Measurements from ENCODE around the gene AKAP7.
"Not testable (repeated sequence)": the region's sequence is repeated elsewhere in the genome, so short reads cannot be mapped to it uniquely, and the experiment has no call there.

AKAP7 gene

GRCh38 chr6:131255434-131255833 is 120.2 kb downstream of the AKAP7 start:
- no peak for DNase-seq (ENCODE audit: low read depth in 2 of 2)

- no peak for DNase-seq (ENCODE audit: low read depth in 2 of 2)
Measured at GRCh38 chr6:131255911-131256310, 120.6 kb downstream of the AKAP7 start.

DNA sequence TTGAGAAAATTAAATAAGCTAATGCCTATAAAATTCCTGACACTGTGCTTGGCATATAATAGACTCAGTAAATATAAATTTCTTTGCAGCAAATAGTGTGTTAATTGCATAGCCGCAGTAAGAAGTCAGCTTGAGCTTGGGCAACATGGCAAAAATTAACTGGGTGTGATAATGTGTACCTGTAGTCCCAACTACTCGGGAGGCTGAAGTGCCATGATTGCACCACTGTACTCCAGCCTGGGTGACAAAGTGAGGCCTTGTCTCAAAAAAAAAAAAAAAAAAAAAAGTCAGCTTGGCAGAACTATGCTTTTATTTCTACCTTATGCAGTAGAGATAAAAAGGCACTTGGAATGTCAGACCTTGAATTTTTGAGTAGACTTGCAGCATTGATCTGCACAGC is 121.8 kb downstream of the AKAP7 start:
- DNase-seq (ENCODE audit: low read depth in 2 of 2), result no peak

- DNase-seq (ENCODE audit: low read depth in 2 of 2), result no peak
Measured at GRCh38 chr6:131258010-131258652, 122.9 kb downstream of the AKAP7 start.

GRCh38 chr6:131258816-131259476 is 123.7 kb downstream of the AKAP7 start:
- no peak for DNase-seq (ENCODE audit: low read depth in 2 of 2)

DNA sequence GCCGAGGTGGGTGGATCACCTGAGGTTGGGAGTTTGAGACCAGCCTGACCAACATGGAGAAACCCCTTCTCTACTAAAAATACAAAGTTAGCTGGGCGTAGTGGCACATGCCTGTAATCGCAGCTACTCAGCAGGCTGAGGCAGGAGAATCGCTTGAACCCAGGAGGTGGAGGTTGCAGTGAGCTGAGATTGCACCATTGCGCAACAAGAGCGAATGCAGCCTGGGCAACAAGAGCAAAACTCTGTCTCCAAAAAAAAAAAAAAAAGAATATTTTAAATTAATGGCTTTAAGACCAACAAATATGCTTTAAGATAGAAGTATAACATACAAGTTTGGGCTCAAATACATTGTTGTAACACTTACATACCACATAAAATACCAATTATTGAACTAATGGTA is 125.7 kb downstream of the AKAP7 start:
- not testable (repeated sequence) for DNase-seq (ENCODE audit: low read depth in 2 of 2)

GRCh38 chr6:131262060-131262459 is 126.8 kb downstream of the AKAP7 start:
- no peak for DNase-seq (ENCODE audit: low read depth in 2 of 2)

- DNase-seq (ENCODE audit: low read depth in 2 of 2), result no peak
Measured at GRCh38 chr6:131265939-131266338, 130.7 kb downstream of the AKAP7 start.

DNA sequence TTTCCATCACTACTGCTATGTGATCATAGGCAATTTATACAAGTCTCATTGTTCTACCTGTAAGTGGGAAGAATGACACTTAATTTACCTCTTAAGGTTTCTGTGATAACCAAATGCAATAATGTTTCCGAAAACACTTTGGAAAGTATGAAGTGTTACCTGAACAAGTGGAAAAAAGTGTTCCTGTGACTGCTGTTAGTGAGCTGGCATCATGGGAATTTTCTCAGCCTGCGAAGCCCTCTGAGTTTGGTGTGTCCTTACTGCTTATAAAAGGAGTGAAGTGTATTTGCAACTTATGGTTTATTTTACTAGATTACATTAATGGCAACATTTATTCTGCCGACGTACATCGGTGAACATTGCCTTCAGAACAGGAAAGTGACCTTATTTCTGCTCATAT is 133.0 kb downstream of the AKAP7 start:
- DNase-seq (ENCODE audit: low read depth in 2 of 2), result no peak

GRCh38 chr6:131269565-131270391 is 134.5 kb downstream of the AKAP7 start:
- no peak for DNase-seq (ENCODE audit: low read depth in 2 of 2)

GRCh38 chr6:131270534-131270933 is 135.3 kb downstream of the AKAP7 start:
- DNase-seq (ENCODE audit: low read depth in 2 of 2), result no peak

- no peak for DNase-seq (ENCODE audit: low read depth in 2 of 2)
Measured at GRCh38 chr6:131275273-131275672, 140.0 kb downstream of the AKAP7 start.

DNA sequence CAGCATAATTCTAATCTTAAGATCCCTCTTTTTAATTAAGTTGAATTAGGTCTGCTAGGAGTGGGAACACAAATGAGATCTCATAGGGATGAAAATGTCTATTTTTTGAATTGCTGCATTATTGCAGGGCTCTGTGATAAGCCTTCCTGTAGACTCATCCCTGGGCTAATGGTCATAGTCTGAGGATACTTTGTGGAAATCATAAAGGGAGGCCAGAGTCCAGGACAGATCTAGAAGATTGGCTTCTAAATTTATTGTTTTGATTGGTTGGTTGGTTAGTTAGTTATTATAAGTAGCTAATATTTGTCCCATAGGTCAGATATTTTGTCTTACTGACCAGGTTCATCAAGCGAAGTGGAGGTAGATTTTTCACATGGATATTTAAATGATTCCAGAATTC is 142.3 kb downstream of the AKAP7 start:
- no peak for DNase-seq (ENCODE audit: low read depth in 2 of 2)

GRCh38 chr6:131281471-131282270 is 146.4 kb downstream of the AKAP7 start:
- peak; percentile 4 to 19 for DNase-seq (ENCODE audit: low read depth in 2 of 2)

DNA sequence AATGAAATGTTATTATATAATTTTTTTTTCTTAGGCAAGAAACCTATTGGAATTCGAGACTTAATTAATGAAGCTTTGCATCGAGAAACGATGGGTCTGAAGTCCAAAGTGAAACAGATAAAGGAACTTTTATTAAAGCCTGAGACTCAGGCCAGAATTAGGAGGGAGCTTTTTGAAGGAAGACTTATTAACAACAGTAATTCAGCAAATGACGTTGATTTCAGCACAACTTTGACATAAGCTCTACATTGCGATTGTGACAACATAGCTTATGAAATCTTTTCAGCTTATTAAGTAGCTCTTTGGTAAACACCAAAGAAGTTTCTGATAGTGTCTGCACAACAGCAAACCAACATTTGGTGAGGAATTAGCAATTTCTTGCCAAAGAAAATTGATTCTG is 147.1 kb downstream of the AKAP7 start:
- no peak for DNase-seq (ENCODE audit: low read depth in 2 of 2)

- DNase-seq (ENCODE audit: low read depth in 2 of 2), result no peak
Measured at GRCh38 chr6:131283466-131284175, 148.4 kb downstream of the AKAP7 start.

DNA sequence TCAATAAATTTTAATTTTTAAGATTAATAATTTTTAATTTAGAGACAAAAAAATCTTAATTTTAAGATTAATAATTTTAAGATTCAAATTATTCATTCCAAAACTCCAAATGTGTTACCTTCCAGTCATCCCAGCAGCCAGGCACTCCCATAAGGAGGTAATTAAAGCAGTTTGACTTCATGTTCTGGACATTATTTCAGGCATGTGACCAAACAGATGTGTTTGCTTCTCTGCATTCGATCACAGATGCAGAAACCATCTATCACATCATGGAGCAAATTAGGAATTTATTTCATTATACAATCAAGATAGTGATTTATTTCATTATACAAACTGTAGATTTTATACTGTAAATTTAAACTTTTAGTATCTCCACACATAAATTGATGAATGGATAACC is 150.3 kb downstream of the AKAP7 start:
- no peak for DNase-seq (ENCODE audit: low read depth in 2 of 2)

DNA sequence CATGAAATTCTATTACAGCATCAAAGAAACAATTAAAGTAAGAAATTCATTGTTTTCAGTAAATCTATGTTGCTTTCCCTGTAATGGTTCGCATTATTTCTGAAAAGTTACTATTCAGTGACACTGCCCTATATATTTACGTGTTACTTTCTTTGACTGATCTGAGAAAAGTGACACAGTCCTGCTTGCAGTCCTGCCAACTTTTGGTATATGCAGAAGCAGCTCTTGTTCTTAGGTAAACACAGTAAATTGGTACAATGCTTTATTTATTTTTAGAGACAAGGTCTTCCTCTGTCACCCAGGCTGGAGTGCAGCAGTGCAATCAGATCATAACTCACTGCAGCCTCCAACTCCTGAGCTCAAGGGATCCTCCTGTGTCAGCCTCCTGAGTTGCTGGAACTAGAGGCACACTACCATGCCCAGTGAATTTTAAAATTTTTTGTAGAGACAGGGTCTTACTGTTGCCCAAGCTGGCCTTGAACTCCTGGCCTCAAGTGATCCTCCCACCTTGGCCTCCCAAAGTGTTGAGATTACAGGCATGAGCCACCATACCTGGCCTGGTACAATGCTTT is 151.3 kb downstream of the AKAP7 start:
- DNase-seq (ENCODE audit: low read depth in 2 of 2), result no peak

- DNase-seq (ENCODE audit: low read depth in 2 of 2), result no peak
Measured at GRCh38 chr6:131288214-131288613, 152.9 kb downstream of the AKAP7 start.

DNA sequence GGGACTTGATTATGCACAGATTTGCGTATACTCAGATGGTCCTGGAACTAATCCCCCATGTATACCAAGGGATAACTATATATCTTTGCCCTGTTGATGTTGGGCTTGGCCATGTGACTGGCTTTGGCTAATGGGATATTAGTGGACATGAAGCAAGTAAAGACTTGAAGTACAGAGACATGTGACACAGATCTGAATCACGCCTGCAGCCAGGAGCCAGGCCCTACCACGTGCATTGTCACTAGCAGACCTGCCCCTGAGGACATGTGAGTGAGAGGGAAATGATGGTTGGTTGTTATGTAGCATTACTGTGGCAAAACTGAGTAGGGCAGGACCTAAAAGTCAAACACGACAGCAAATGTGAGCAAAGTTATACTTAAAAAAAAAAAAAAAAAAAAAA is 155.7 kb downstream of the AKAP7 start:
- no peak for DNase-seq (ENCODE audit: low read depth in 2 of 2)
